NCI-H526 (cell line): ENCODE data around the gene MMP15.

ENCODE experiments used
- DNase-seq, 2 experiments: peaks; one replicate each; lab custom pipeline; 2025; lab: John Stamatoyannopoulos, UW

The MMP15 gene

DNA sequence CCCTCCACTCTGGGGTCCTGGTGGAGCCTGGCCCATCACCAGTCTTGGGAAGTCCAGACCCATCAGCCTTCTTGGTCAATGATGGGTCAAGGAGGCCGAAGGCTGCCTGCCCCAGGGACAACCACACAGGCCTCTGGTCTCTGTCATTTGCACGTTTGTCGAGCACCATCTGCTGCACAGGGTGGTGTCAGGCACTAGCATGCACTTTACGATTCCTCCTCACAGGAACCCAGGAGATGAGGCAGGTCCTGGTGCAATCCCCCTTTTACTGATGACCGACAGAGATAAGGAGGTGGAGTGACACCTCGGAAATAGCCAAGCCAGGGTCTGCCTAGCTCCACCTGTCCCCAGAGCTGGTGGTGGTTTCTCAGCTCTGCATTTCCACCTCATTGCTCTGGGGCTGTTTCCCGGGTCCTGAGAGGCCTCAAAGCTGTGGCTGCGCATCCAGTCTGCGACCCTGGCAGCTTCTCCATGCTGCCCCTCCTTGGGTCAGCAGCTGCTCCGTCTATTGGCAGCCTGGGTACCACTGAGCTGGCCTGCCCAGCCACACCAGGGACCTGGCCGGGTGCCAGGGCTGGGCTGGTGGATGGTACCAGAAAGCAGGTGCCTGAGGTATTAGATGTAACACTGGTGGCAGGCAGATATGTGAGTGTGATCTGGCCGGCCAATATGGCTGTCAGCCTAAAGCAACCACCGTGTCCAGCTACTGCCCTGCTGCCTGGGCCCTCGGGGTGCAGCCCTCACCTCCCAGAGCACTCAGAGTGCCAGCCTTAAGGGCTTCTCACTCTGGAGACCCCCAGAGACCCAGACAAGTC is 10.0 kb downstream of the MMP15 start:
- no peak for DNase-seq

DNA sequence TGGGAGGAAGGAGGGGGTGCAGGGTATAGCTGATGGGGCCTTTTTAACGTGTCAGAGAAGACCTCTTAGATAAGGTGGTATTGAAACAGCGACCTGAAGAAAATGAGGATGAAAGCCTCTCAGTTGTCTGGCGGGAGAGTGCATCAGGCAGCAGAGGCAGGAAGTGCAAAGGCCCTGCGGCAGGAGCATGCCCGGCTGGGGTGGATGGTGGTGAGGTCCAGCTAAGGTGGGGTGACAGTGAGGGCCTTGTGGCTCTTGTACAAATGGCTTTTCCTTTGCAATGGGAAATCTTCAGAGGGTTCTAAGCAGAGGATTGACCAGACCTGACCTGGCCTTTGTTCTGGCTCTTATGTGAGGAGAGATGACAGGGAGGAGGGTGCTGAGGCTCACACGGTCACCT is 11.4 kb downstream of the MMP15 start:
- DNase-seq = no peak

DNA sequence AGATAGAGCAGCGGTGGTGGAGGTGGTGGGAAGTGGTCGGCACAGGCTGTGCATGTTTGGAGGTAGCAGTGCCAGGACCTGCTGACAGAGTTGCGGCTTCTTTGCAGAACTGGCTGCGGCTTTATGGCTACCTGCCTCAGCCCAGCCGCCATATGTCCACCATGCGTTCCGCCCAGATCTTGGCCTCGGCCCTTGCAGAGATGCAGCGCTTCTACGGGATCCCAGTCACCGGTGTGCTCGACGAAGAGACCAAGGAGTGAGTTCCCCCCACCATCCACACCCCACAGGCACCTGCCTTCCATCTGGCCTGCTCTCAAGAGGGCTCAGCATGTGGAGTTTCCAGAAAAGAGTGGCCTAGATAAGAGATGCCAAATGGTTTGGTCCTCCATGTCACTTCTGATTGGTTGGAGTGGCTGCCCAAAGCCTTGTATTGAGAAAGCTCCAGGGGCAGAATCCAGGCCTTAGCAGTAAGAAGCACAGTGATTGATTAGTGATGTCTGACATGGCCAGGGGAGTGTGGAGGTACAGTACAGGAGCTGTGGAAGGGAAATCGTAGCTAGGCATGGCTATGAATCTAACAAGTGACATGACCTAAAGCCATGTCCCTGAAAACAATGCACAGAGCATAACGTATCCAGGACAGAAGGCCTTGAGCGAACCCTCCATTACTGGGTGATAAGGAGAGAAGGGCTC is 12.0 kb downstream of the MMP15 start:
- no peak for DNase-seq

DNA sequence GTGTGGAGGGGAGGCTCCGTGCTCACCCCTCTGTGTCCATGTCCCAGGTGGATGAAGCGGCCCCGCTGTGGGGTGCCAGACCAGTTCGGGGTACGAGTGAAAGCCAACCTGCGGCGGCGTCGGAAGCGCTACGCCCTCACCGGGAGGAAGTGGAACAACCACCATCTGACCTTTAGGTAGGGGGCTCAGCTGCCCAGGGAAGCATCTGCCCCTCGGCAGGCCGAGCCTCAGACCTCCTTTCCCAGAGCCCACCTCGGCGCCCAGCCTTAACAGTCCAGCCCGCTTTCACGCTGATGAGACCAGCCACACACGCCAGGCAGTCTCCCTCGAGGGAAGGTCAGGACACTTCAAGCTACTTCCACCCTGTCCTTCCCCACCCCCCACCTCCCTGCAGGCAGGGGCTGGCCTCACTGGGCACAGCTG is 12.7 kb downstream of the MMP15 start:
- DNase-seq = no peak

DNA sequence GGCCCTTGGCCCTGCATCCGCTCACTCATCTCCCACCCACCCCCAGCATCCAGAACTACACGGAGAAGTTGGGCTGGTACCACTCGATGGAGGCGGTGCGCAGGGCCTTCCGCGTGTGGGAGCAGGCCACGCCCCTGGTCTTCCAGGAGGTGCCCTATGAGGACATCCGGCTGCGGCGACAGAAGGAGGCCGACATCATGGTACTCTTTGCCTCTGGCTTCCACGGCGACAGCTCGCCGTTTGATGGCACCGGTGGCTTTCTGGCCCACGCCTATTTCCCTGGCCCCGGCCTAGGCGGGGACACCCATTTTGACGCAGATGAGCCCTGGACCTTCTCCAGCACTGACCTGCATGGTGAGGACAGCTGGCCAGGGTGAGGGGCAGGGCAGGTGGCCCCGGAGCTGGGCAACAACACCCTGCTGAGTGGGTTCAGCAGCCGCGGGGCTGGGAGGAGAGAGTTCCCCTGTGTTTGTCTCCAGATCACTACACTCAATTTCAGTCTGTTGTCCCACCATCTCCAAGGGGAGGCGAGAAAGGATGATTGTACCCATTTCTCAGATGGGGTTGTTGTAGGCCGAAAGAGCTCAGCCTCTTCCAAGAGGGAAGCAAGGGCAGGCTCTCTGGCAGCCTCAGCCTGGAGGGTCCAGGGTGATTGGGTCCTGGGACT is 14.4 kb downstream of the MMP15 start:
- no peak for DNase-seq

DNA sequence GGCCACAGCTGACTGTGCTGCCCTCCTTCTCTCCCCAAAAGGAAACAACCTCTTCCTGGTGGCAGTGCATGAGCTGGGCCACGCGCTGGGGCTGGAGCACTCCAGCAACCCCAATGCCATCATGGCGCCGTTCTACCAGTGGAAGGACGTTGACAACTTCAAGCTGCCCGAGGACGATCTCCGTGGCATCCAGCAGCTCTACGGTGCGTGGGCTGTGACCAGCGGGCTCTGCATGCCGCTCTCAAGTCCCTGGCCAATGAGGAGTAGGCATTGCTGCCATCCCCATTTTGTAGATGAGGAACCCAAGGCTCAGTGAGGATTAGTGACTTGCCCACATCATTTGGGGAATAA is 14.9 kb downstream of the MMP15 start:
- no peak for DNase-seq

DNA sequence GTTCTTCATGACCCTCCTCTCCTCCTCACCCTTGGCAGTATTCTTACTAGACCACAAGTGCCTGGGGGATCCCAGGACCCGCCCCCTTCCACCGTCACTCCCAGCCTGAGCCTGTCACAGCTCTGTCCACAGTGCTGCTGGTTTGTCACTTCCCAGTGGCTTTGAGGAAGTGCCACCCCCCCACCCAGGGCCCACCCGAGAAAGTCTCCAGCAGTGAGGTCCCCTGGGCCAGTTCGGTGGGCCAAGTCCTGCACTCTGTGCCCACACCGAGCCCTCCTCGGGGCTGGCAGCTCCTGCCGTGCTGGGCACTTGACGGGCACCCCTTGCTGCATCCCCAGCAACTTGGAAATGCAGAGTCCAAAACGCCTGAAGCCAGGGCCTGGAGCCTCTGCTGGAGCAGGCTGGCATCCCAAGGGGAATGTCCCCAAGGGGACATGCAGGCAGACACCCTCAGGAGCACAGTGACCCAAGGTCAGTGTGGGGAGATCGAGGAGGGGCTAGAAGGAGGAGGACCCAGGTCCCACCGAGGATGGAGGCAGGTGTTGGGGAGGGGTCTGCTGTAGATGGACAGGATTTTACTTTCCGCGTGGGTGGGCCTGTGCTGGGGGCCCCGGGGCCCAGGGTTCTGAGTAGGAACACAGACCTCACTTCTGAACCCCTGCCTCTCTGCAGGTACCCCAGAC is 15.5 kb downstream of the MMP15 start:
- DNase-seq = no peak

DNA sequence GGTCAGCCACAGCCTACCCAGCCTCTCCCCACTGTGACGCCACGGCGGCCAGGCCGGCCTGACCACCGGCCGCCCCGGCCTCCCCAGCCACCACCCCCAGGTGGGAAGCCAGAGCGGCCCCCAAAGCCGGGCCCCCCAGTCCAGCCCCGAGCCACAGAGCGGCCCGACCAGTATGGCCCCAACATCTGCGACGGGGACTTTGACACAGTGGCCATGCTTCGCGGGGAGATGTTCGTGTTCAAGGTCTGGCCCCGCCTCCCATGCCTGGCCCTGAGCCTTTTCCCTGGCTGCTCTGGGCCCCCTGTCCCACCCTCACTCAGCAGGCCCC is 16.0 kb downstream of the MMP15 start:
- no peak for DNase-seq

DNA sequence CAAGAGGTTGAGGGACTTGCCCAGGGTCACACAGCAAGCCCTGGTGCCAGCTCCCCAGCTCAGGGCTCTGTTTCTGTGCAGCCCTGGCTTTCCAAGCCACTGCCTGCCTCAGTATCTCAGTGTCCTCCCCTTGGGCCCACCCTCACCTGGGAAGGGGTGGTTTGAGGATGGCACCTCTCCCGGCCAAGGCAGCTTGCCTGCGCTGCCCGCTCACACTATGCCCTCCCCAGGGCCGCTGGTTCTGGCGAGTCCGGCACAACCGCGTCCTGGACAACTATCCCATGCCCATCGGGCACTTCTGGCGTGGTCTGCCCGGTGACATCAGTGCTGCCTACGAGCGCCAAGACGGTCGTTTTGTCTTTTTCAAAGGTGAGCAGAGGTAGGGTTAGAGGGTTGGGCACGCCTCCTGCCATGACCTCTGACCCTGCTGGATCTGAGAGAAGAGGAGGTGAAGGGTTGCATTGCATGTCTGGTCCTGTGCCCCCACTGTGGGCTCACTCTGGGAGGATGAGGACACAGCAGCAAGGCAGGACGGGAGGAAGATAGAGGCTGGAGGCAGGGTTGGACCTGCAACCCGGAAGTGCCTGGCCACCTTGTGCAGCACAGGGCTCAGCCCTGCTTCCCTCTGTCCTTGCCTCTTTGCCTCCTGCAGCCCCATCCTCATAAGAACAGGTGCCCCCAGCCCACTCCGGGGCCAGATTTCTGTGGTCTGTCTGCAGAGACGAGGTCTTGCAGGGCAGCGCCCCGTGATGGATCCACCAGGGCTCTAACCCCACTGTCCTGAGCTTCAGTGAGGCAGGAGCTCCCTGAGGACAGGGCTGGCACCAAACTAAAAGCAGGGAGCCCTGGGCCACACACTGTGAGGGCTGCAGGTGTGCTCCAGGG is 16.7 kb downstream of the MMP15 start:
- DNase-seq = no peak

DNA sequence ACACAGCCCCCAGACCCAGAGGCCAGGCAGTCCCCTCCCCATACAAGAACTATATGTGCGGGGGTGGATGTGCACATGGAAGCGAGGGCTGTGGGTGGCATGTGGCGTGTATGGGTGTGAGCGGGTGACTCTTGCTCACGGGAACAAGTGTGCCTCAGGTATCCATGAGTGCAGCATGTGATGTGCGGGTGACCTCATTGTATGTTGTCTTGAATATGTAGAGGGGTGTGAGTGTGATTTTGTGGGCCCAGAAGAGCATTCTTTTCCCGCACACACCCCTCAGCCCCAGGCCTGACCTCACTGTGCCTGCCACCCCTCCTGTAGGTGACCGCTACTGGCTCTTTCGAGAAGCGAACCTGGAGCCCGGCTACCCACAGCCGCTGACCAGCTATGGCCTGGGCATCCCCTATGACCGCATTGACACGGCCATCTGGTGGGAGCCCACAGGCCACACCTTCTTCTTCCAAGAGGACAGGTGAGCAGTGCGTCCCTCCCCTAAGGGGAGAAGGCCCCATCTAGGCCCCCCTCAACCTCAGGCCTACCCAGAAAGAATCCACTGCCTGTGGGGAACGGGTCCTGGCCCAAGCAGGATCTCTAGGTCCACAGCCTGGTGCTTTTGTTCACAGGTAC is 17.4 kb downstream of the MMP15 start:
- DNase-seq = no peak

DNA sequence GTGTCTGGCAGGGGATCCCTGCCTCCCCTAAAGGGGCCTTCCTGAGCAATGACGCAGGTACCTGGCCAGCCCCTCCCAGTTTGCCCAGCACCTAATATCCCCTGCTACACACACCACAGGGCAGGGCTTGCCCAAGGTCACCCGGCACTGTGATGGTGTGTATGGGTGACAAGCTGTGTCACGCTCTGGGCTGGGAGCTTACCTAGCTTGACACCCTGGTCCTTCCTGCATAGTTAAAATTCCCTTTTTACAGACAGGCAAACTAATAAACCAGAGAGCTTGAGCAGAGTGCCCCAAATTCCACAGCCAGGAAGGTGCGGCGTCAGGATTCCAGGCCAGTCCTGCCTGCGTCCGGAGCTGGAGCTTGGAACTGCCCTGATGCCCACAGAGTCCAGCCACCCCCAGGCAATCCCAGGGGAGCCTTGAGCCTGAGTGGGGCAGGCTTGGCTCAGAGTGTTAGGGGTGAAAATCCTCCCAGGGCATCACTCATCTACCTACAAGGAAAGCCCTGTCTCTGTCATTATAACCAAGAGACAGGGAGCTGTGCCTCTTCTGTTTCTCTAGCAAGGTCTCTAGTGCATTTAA is 18.1 kb downstream of the MMP15 start:
- DNase-seq = no peak

DNA sequence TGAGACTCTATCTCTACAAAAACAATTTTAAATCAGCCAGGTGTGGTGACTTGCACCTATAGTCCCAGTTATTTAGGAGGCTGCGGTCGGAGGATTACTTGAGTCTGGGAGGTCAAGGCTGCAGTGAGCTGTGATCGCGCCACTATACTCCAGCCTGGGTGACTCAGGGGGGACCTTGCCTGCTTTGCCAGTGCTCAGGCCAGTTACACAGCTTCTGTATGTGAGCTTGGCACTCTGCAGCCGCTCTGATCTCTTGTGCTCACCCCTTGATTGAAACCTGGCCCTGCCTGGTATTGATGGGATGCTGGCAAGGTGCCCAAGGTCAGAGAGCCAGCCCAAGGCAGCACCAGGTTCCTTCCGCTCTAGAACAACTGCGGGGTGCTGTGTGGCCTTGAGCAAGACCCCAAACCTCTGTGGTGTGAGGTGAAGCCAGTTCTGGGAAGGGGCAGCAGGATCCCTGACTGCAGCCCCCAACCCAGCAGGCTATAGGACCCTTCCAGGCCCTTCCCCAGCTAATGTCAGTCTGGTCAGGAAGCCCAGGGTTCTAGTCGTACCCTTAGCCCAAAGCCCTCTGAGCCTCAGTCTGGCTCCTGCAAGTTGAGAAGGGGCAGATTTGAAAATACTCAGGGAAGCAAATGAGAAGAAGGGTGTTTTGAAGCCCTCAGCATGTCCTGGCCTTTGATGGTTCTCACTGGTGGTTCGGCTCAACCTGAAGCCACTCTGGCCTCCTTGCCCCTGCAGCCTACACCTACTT is 18.9 kb downstream of the MMP15 start:
- no peak for DNase-seq

DNA sequence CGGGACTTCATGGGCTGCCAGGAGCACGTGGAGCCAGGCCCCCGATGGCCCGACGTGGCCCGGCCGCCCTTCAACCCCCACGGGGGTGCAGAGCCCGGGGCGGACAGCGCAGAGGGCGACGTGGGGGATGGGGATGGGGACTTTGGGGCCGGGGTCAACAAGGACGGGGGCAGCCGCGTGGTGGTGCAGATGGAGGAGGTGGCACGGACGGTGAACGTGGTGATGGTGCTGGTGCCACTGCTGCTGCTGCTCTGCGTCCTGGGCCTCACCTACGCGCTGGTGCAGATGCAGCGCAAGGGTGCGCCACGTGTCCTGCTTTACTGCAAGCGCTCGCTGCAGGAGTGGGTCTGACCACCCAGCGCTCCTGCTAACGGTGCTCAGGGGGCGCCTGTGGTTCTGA is 19.5 kb downstream of the MMP15 start:
- no peak for DNase-seq

DNA sequence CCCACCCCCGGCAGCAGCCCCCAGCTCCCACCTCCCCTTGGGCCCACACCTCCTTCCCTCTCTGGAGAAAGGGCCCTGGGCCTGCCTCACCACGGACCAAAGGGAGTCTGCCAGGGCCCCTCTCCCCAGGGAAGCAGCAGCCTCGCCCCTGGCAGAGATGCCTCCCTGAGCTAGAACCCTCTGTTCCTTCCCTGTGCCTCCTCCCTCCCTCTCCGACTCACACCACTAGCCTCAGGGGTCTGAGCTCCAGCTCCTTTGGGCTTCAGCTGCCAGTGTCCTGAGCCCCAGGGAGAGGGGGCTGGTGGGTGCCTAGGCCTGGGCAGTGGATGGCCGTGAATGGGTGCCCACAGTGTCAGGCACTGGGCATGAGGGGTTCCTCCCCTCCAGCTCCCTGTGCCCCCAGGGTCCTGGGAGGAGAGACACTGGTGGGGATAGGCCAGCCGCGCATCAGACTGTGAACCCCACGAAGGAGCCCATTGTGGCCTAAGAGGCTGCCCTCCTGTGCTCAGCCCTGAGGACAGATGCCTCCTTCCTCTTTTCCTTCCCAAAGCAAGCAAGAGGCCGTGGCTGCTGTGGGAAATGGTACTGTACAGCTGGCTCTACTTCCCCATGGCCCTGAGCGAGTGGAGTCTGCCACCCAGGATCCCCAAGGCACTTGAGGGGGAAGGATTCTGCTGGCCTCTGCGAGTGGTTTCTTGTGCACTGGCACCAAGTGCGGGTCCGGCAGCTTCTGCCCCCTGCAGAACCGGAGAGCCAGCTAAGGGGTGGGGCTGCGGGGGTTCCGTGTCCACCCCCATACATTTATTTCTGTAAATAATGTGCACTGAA is 20.7 kb downstream of the MMP15 start:
- DNase-seq = no peak

DNA sequence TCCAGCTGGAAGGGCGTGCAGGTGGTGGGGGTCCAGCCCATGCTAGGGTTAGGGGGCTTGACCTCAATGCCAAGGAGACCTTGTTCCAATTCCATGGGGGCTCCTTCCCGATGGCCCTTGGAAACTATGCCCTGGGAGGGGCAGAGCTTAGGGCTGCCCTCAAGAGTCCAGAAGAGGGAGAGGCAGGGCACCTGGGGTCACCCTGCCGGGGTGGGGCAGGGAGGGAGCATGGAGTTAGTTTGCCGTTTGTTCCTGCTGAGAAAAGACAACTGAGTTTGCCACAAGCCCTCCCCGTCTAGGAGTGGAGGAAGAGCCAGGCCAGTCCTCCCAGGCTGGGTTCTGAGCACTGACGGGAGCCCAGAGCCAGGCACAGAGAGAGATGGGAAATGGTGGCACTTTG is 21.4 kb downstream of the MMP15 start:
- no peak for DNase-seq

DNA sequence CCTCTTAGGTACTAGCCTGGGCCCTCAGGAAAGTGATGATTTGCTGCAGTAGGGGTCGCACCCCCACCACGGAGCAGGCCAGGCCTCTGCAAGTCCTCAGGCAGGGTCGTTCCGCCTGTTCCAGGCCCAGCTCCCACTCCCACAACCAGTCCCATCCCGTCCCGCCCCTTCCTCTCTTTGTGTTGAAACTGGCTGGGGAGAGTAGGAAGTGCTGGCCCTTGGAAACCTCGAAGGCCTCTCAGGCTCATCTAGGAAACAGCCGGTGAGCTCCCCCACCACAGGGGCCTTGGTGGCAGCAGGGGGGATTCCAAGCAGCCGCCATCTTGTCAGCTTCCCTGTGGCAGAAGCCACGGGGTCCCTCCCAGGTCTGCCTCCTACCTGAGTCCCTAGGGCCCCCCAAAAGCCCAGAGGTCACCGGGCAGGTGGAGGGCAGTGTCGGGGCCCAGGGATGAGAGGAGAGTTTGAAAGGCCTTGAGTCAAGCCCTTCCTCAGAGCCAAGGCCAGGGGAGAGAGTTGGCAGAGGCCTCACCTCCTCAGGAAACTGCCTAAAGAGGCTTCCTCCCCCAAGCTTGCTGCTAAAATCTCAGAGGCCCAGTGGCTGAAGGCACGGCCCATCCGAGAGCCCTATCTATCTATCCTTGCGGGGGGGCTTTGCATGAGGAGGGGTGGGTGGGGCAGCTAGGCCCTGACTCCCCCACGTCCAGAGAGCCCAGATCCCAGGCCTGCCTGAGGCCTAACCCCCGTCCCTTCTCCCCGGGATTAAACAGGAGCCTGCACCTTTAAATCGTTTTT is 22.2 kb downstream of the MMP15 start:
- no peak for DNase-seq

DNA sequence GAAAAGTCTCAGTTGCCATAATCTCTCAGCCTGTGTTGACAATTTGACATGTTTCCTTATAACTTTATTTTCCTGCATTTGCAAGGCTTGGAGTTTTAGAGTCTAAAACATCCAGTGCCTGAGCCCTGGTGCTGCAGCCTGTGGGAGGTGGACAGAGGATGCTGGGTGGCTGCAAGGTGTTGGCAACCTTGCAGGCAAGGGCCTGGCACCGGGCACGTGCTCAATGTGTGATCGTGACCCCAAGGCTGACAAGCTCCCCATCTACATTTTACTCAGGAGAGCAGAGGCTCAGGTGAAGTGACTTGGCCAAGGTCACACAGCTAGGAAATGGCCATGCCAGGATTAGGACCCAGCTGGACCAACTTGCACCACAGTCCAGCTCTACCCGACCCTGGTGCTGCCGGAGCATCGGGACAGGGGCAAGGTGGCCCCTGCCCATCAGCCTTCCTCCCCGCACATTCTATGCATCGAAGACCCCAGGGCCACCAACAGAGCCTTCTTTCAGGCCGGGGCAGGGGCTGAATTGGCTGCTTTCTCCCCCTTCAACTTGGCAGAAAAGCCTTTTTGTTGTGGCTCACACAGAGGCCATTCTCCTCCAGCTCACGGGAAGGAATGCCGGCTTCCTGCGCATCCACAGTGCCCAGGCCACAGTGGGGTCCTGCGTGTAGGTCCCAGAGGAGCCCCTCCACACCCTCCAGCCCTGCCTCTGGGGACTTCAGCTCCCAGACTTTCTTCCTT is 23.1 kb downstream of the MMP15 start:
- DNase-seq = no peak
